Transverse colon (tissue), 4 donors: ENCODE results near the gene SCN4B.

Source experiments
- EP300 ChIP-seq: sonication (generic); formaldehyde crosslinking; IDR thresholded peaks from one replicate; pipeline ENCODE4 v1.6.1; 2017; ENCODE audit warnings: antibody characterized with exemption, low read depth
- POLR2A ChIP-seq: fragments of 450-650 bp; IDR thresholded peaks from one replicate; pipeline ENCODE4 v1.6.1; 2016; ENCODE audit warnings: antibody characterized with exemption, mild to moderate bottlenecking, moderate library complexity
- POLR2AphosphoS5 ChIP-seq, 3 donors: sonication (generic); formaldehyde crosslinking; IDR thresholded peaks; one replicate each; pipeline ENCODE4 v1.6.1; 2016; ENCODE audit warnings: antibody characterized with exemption in 3 of 3
- TF ChIP-seq, protein P1 (sequence below), 5 experiments: fragments of 200-600 bp in 3 of 5; fragments of 450-650 bp in 2 of 5; sonication (generic) in 3 of 5; IDR thresholded peaks; 1 replicate in 2 of 5; 2 replicates in 3 of 5; pipeline ENCODE4 v1.5.1; 2016 to 2017; ENCODE audit warnings: antibody characterized with exemption in 5 of 5, inconsistent platforms in 3 of 5, mild to moderate bottlenecking in 2 of 5, moderate library complexity in 1 of 5

DNA sequence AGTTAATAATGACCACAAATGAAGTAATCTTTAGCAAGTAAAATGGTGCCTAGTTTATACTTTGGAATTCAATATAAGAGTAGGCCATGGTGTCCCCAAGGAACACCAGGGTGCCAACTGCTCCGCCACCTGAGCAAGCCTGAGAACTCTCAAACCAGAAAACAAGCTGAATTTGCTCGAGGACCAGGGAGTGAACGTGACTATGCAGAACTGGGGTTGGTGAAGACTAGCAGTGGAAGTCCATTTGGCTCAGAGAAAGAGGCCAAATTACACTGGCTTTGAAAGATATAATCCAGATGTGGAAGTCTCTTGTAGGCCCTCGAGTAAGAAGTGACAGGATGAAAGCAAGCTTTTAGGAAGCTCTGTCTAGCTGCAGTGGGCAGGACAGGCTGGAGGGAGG, 57.1 kb downstream of the SCN4B start:
- TF ChIP-seq POLR2A (no peak), EP300 (no peak), POLR2AphosphoS5 (IDR thresholded peaks at IDR 0.05) (no peak)
- TF ChIP-seq, protein P1, sequence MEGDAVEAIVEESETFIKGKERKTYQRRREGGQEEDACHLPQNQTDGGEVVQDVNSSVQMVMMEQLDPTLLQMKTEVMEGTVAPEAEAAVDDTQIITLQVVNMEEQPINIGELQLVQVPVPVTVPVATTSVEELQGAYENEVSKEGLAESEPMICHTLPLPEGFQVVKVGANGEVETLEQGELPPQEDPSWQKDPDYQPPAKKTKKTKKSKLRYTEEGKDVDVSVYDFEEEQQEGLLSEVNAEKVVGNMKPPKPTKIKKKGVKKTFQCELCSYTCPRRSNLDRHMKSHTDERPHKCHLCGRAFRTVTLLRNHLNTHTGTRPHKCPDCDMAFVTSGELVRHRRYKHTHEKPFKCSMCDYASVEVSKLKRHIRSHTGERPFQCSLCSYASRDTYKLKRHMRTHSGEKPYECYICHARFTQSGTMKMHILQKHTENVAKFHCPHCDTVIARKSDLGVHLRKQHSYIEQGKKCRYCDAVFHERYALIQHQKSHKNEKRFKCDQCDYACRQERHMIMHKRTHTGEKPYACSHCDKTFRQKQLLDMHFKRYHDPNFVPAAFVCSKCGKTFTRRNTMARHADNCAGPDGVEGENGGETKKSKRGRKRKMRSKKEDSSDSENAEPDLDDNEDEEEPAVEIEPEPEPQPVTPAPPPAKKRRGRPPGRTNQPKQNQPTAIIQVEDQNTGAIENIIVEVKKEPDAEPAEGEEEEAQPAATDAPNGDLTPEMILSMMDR (IDR thresholded peaks at IDR 0.05): no peak
